Liver (tissue), 9 donors: Measurements from ENCODE around the gene JAM3. TPM values are rescaled to one million over a fixed set of nuclear protein-coding genes. Genes with fewer than 3 reads are reported as not detected.

Experiments used
- DNase-seq: peaks from one replicate; pipeline ENCODE4 v3.0.0-alpha.2; 2017; ENCODE audit warnings: low spot score
- H3K27ac ChIP-seq, 2 donors: one replicate each; pipeline ENCODE4 v1.7.0; 2013; ENCODE audit warnings: inconsistent platforms in 2 of 2, low read length in 2 of 2, control low read depth in 1 of 2, low read depth in 1 of 2, mild to moderate bottlenecking in 1 of 2
- H3K27me3 ChIP-seq, 4 donors: one replicate each; pipeline versions ENCODE4 v1.6.1 to v1.7.0; 2013; ENCODE audit warnings: low read length in 3 of 4, inconsistent platforms in 1 of 4, mild to moderate bottlenecking in 1 of 4, moderate library complexity in 1 of 4; ENCODE audit not compliant: control insufficient read depth in 4 of 4, insufficient read depth in 4 of 4
- H3K36me3 ChIP-seq, 4 donors: one replicate each; pipeline versions ENCODE4 v1.6.1 to v1.7.0; 2013; ENCODE audit warnings: low read length in 3 of 4, mild to moderate bottlenecking in 3 of 4, low read depth in 1 of 4, moderate library complexity in 1 of 4; ENCODE audit not compliant: control insufficient read depth in 4 of 4, insufficient read depth in 3 of 4
- H3K4me1 ChIP-seq, 4 donors: one replicate each; pipeline versions ENCODE4 v1.6.1 to v1.7.0; 2013; ENCODE audit warnings: low read length in 3 of 4, mild to moderate bottlenecking in 3 of 4, moderate library complexity in 1 of 4; ENCODE audit not compliant: control insufficient read depth in 4 of 4, insufficient read depth in 4 of 4
- H3K4me3 ChIP-seq, 3 donors: one replicate each; pipeline versions ENCODE4 v1.6.1 to v1.7.0; 2013; ENCODE audit warnings: low read length in 3 of 3, control low read depth in 1 of 3, low read depth in 1 of 3, mild to moderate bottlenecking in 1 of 3
- H3K9ac ChIP-seq, 2 donors: one replicate each; pipeline ENCODE4 v1.7.0; 2013; ENCODE audit warnings: low read length in 2 of 2, mild to moderate bottlenecking in 2 of 2, moderate library complexity in 2 of 2, control low read depth in 1 of 2, low read depth in 1 of 2
- H3K9me3 ChIP-seq, 4 donors: one replicate each; pipeline versions ENCODE4 v1.6.1 to v1.7.0; 2013; ENCODE audit warnings: low read length in 3 of 4; ENCODE audit not compliant: control insufficient read depth in 4 of 4
- EGR1 ChIP-seq, 2 donors: IDR thresholded peaks; 2 replicates each; pipeline ENCODE4 v1.6.1; 2016 to 2018; ENCODE audit warnings: antibody characterized with exemption in 2 of 2, low read depth in 2 of 2
- FOXA1 ChIP-seq: IDR thresholded peaks from 2 replicates; pipeline ENCODE4 v1.6.1; 2016; ENCODE audit warnings: antibody characterized with exemption
- FOXA2 ChIP-seq: IDR thresholded peaks from 2 replicates; pipeline ENCODE4 v1.6.1; 2016; ENCODE audit warnings: antibody characterized with exemption
- GABPA ChIP-seq, 2 donors: IDR thresholded peaks in 1 of 2; conservative IDR thresholded peaks in 1 of 2; 2 replicates each; pipeline ENCODE4 v1.6.1; 2016; ENCODE audit warnings: antibody characterized with exemption in 2 of 2, mild to moderate bottlenecking in 1 of 2, moderate library complexity in 1 of 2
- HNF4A ChIP-seq, 2 donors: conservative IDR thresholded peaks; 2 replicates each; pipeline ENCODE4 v1.6.1; 2016; ENCODE audit warnings: antibody characterized with exemption in 2 of 2, mild to moderate bottlenecking in 2 of 2
- HNF4G ChIP-seq: IDR thresholded peaks from 2 replicates; pipeline ENCODE4 v1.6.1; 2016; ENCODE audit warnings: antibody characterized with exemption
- NR2F2 ChIP-seq: IDR thresholded peaks from 2 replicates; pipeline ENCODE4 v1.6.1; 2016; ENCODE audit warnings: antibody characterized with exemption
- RAD21 ChIP-seq, 2 donors: IDR thresholded peaks; 2 replicates each; pipeline ENCODE4 v1.6.1; 2016; ENCODE audit warnings: antibody characterized with exemption in 2 of 2, mild to moderate bottlenecking in 2 of 2
- RXRA ChIP-seq, 2 donors: IDR thresholded peaks; 2 replicates each; pipeline ENCODE4 v1.6.1; 2017 to 2018; ENCODE audit warnings: antibody characterized with exemption in 2 of 2, mild to moderate bottlenecking in 1 of 2
- SP1 ChIP-seq: IDR thresholded peaks from 2 replicates; pipeline ENCODE4 v1.6.1; 2018; ENCODE audit warnings: antibody characterized with exemption, mild to moderate bottlenecking
- TAF1 ChIP-seq: conservative IDR thresholded peaks from 2 replicates; pipeline ENCODE4 v1.6.1; 2016; ENCODE audit warnings: antibody characterized with exemption, mild to moderate bottlenecking
- YY1 ChIP-seq: IDR thresholded peaks from 2 replicates; pipeline ENCODE4 v1.6.1; 2016; ENCODE audit warnings: antibody characterized with exemption, mild to moderate bottlenecking
- WGBS: extraction: QIAGEN DNeasy Blood & Tissue Kit; methylation state at CpG from one replicate; pipeline ENCODE4 v1.1.7; 2013; 5-methylcytosine and 5-hydroxymethylcytosine counted together
- polyA plus RNA-seq, 2 donors: library from polyadenylated mRNA; stranded (reverse) in 1 of 2; unstranded in 1 of 2; fragments of 200-250 nt in 1 of 2; fragments of >200 nt in 1 of 2; fragmentation: Nextera tagmentation in 1 of 2; extraction: Ambion mirVana in 1 of 2; gene quantifications; one replicate each; pipeline versions ENCODE4 v1.2.1 to v1.2.3, GENCODE V29; 2013 to 2015
- total RNA-seq, 2 donors: library from RNA; depleted of rRNA; stranded (reverse); fragments of >200 nt; gene quantifications; one replicate each; pipeline ENCODE4 v1.2.3, GENCODE V29; 2014
- TF ChIP-seq, protein P1 (sequence below): fragments of 150-350 bp; IDR thresholded peaks from 2 replicates; pipeline ENCODE4 v1.5.1; 2017; ENCODE audit warnings: improper control_type of control experiment, low read depth, low read length; ENCODE audit not compliant: missing input control
- TF ChIP-seq, protein P2 (sequence below): IDR thresholded peaks from 2 replicates; pipeline ENCODE4 v1.6.1; 2016; ENCODE audit warnings: antibody characterized with exemption, mild to moderate bottlenecking
- TF ChIP-seq, protein P3 (sequence below): IDR thresholded peaks from 2 replicates; pipeline ENCODE4 v1.6.1; 2016; ENCODE audit warnings: antibody characterized with exemption
- TF ChIP-seq, protein P4 (sequence below): IDR thresholded peaks from 2 replicates; pipeline ENCODE4 v1.6.1; 2016; ENCODE audit warnings: antibody characterized with exemption
- donor health status: healthy.
- donor health status: healthy.
- donor health status: healthy.
- donor health status: healthy.
- donor health status: healthy.

The JAM3 gene
- total and polyA plus RNA-seq, 4 donors, result 1.6 to 4.3 (median 2.1) TPM

DNA sequence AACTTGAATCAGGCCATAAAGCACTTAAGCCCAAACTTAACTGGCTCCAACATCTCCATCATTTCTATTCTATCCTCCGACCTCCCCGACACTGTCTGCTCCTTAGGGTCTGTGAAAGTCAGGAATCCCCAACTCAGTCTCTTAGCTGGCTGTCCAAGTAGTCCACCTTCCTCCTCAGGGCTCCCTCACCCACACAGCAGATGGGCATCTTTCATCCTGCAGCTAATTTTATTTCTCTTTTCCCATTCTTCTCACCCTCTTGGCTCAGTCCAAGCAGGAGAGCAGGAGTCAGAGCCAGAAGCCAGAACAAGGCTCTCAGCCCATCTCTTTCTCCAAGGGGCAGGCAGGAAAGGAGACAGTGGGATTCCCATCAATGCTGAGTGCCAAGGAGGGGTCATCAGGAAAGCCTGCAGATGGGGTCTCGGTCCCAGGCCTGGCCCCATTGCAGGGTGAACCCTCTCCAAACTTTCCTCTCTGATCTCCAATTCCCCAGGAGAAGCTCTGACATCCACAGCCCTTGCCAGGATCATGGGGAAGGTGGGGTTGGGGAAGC, 40.4 kb upstream of the JAM3 start (continued):
- no peak for TF ChIP-seq HNF4G

DNA sequence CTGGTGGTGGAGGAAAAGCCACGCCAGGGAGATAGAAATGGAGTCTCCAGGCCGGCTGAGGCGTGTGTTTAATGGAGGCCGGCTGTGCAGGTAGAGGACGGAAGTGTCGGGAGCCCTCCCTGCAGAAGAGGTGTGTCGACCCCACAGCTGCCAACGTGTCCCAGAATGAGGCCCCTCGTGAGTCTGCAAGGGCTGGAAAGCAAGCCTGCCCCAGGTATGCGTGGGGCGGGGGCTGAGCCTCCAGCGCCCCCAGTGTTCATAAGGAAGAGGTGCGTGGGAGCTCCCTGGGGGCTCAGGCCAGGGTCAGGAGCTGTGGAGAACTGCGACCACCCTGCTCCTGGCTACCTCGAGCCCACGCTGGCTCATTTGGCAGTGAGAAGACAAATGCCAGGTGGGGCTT, 38.0 kb upstream of the JAM3 start:
- no peak overlapping the region for H3K4me3 ChIP-seq
- H3K36me3 ChIP-seq, result no peaks in the 10 kb centered on the region
- H3K9me3 ChIP-seq, result no peaks in the 10 kb centered on the region
- TF ChIP-seq YY1 (no peak), RXRA (IDR thresholded peaks at IDR 0.05) (no peak), NR2F2 (no peak), EGR1 (IDR thresholded peaks at IDR 0.05; ENCODE audit: low read depth in 2 of 2) (no peak), SP1 (no peak), FOXA1 (no peak), FOXA2 (no peak), HNF4A (conservative IDR thresholded peaks at IDR 0.05) (no peak), TAF1 (no peak), RAD21 (IDR thresholded peaks at IDR 0.05) (no peak), GABPA (IDR thresholded peaks at IDR 0.05 in 1 of 2, conservative IDR thresholded peaks at IDR 0.05 in 1 of 2) (no peak)
- TF ChIP-seq, protein P1, sequence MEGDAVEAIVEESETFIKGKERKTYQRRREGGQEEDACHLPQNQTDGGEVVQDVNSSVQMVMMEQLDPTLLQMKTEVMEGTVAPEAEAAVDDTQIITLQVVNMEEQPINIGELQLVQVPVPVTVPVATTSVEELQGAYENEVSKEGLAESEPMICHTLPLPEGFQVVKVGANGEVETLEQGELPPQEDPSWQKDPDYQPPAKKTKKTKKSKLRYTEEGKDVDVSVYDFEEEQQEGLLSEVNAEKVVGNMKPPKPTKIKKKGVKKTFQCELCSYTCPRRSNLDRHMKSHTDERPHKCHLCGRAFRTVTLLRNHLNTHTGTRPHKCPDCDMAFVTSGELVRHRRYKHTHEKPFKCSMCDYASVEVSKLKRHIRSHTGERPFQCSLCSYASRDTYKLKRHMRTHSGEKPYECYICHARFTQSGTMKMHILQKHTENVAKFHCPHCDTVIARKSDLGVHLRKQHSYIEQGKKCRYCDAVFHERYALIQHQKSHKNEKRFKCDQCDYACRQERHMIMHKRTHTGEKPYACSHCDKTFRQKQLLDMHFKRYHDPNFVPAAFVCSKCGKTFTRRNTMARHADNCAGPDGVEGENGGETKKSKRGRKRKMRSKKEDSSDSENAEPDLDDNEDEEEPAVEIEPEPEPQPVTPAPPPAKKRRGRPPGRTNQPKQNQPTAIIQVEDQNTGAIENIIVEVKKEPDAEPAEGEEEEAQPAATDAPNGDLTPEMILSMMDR, result no peak
- TF ChIP-seq, protein P2, sequence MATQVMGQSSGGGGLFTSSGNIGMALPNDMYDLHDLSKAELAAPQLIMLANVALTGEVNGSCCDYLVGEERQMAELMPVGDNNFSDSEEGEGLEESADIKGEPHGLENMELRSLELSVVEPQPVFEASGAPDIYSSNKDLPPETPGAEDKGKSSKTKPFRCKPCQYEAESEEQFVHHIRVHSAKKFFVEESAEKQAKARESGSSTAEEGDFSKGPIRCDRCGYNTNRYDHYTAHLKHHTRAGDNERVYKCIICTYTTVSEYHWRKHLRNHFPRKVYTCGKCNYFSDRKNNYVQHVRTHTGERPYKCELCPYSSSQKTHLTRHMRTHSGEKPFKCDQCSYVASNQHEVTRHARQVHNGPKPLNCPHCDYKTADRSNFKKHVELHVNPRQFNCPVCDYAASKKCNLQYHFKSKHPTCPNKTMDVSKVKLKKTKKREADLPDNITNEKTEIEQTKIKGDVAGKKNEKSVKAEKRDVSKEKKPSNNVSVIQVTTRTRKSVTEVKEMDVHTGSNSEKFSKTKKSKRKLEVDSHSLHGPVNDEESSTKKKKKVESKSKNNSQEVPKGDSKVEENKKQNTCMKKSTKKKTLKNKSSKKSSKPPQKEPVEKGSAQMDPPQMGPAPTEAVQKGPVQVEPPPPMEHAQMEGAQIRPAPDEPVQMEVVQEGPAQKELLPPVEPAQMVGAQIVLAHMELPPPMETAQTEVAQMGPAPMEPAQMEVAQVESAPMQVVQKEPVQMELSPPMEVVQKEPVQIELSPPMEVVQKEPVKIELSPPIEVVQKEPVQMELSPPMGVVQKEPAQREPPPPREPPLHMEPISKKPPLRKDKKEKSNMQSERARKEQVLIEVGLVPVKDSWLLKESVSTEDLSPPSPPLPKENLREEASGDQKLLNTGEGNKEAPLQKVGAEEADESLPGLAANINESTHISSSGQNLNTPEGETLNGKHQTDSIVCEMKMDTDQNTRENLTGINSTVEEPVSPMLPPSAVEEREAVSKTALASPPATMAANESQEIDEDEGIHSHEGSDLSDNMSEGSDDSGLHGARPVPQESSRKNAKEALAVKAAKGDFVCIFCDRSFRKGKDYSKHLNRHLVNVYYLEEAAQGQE, result no peak
- TF ChIP-seq, protein P3, sequence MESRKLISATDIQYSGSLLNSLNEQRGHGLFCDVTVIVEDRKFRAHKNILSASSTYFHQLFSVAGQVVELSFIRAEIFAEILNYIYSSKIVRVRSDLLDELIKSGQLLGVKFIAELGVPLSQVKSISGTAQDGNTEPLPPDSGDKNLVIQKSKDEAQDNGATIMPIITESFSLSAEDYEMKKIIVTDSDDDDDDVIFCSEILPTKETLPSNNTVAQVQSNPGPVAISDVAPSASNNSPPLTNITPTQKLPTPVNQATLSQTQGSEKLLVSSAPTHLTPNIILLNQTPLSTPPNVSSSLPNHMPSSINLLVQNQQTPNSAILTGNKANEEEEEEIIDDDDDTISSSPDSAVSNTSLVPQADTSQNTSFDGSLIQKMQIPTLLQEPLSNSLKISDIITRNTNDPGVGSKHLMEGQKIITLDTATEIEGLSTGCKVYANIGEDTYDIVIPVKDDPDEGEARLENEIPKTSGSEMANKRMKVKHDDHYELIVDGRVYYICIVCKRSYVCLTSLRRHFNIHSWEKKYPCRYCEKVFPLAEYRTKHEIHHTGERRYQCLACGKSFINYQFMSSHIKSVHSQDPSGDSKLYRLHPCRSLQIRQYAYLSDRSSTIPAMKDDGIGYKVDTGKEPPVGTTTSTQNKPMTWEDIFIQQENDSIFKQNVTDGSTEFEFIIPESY, result no peak
- TF ChIP-seq, protein P4, sequence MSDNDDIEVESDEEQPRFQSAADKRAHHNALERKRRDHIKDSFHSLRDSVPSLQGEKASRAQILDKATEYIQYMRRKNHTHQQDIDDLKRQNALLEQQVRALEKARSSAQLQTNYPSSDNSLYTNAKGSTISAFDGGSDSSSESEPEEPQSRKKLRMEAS, result no peak
- DNase-seq, result no peak
- peaks cover 0 to 2% (median 0%) of the 10 kb centered on the region in 4 donors for H3K27me3 ChIP-seq
- 53% methylated on average over 16 of the region's 16 CpGs for WGBS
- no peaks in the 10 kb centered on the region for H3K4me1 ChIP-seq
- no peak overlapping the region for H3K27ac ChIP-seq
- no peak overlapping the region for H3K9ac ChIP-seq
